GF-D8 (cell line): Measurements from ENCODE around the gene APLP2.
A peak's percentile ranks its signal among the peaks of the same experiment; 100 is the strongest.
"Not testable (repeated sequence)": the region's sequence is repeated elsewhere in the genome, so short reads cannot be mapped to it uniquely, and the experiment has no call there.

ENCODE experiments used
- DNase-seq: peaks from one replicate; lab custom pipeline; 2025; lab: John Stamatoyannopoulos, UW

APLP2 gene

DNA sequence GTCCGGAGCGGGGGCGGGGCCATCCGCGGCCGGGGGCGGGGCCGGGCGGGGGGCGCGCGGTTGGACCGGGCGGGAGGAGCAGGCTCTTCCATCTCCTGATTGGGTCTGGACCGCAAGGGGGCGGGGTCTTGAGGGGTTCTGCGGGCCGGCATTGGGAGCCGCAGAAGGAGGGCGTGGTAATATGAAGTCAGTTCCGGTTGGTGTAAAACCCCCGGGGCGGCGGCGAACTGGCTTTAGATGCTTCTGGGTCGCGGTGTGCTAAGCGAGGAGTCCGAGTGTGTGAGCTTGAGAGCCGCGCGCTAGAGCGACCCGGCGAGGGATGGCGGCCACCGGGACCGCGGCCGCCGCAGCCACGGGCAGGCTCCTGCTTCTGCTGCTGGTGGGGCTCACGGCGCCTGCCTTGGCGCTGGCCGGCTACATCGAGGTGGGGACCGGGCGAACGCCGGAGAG, at the start of gene APLP2:
APLP2 (plus strand) TSS at position 236 of the 450 bp plus-strand sequence; CDS start at position 320, 84 bp downstream.
- DNase-seq, result peak; percentile 100

DNA sequence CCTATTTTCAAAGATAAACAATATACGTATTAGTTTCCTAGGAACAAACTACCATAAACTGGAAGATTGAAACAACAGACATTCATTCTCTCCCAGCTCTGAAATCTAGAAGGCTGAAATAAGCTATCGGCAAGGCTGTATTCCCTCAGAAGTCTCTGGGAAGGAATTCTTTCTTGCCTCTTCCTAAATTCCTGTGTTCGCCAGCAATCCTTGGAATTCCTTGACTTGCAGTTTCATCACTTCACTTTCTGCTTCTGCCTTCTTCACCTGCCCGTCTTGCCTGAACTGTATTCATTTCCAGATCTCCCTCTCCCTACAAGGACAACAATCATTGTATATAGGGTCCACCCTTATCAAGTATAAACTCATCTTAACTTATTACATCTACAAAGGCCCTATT, 49.4 kb upstream of the APLP2 start:
- no peak for DNase-seq

DNA sequence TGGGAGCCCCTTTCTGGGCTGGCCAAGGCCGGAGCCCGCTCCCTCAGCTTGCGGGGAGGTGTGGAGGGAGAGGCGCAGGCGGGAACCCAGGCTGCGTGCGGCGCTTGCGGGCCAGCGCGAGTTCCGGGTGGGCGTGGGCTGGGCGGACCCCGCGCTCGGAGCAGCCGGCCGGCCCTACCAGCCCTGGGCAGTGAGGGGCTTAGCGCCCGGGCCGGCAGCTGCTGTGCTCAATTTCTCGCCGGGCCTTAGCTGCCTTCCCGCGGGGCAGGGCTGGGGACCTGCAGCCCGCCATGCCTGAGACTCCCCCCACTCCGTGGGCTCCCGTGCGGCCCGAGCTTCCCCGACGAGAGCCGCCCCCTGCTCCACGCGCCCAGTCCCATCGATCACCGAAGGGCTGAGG, 48.1 kb upstream of the APLP2 start:
- not testable (repeated sequence) for DNase-seq

DNA sequence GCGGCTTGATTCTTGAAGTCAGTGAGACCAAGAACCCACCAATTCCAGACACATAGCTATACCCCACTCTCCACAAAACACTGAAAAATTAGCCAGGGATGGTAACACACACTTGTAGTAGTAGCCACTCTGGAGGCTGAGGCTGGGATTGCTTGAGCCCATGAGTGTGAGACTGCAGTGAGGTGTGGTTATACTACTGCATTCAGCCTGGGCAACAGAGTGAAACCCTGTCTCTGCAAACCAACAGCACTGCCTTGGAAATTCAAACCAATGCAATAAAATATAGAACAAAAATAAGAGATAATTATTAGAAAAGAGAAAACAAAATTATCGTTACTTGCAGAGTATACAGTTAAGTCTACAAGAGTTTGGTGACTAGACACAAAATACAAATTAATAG, 46.9 kb upstream of the APLP2 start:
- DNase-seq, result no peak

DNA sequence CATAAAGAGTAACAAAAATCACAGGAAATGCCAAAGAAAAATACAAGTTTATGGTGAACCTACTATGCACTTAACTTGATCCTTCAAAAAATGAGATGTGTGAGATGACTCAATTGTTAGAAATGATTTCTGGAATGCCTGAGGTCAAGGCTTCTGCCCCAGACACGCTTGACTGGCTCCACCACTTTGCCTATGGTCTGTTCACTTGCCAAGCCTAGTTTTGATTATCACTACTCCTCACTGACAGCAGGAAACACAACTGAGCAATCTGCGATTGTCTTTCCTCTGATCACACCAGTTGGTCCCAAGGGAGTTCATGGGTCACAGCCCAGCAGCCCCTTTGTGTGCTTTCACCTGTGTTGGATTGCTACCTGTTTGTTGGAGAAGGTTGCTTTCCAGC, 46.5 kb upstream of the APLP2 start:
- no peak for DNase-seq

DNA sequence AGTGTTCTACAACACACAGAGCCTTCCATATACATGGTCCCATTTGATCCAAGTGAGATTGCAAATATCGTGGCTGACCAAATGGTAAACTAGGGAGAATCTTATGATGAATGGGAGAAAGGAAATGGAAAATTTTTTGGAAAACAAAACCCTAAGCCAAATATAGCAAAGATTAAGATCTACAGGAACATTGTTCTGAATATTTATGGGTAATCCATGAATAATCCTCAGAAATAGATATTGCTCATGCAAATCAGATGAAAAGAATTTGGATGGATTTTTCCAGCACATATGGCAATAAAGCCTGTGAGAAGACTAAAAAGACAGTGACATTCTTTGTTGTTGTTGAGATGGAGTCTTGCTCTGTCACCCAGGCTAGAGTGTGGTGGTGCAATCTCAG, 45.3 kb upstream of the APLP2 start:
- no peak for DNase-seq

DNA sequence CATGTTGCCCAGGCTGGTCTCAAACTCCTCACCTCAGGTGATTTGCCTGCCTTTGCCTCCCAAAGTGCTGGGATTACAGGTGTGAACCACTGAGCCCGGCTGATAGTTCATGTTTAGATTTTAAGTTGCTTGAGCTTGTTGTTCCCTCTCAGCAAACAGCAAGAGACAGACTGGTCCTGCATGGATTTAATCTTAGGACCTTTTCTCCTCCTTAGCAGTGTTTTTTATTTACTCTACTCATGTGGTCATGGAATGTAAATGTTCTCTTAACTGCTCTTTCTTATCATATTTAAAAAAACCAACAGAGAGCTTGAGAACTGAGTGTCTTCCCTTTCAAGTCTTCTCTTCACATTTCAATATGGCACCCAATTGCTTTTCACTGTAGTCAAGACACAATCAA, 44.3 kb upstream of the APLP2 start:
- no peak for DNase-seq

DNA sequence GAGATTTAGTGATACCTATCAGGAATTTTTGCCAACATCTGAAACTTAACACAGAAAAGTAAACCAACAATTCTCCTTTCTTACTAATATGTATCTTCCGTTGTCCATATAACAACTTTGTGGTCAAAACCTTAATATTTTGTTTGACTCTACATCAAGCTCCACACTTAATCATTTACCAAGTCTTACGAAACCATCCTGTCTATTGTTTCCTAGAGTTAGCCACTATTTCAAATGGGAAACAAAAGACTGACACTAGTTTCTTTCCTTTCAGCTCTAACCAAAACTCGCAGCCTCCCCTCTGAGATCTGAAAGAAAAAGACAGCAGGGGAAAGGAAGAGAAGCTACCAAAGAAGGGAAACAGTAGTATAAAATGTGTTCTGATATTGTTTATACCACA, 40.6 kb upstream of the APLP2 start:
- no peak for DNase-seq

DNA sequence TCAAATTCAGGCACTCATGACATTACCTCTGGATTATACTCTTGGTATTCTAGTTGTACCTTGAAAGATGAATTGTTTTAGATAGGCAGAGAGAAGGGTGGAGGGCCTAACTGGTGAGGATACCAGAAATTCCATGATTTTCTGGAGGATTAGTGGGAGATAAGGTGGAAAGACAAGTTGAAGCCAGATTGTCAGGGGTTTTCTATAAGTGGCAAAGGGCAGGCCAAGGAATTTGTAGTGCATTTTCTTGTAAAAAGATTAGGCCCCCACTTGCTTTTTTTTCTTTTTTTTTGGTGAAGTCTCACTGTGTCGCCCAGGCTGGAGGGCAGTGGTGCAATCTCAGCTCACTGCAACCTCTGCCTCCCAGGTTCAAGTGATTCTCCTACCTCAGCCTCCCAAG, 38.6 kb upstream of the APLP2 start:
- no peak for DNase-seq

DNA sequence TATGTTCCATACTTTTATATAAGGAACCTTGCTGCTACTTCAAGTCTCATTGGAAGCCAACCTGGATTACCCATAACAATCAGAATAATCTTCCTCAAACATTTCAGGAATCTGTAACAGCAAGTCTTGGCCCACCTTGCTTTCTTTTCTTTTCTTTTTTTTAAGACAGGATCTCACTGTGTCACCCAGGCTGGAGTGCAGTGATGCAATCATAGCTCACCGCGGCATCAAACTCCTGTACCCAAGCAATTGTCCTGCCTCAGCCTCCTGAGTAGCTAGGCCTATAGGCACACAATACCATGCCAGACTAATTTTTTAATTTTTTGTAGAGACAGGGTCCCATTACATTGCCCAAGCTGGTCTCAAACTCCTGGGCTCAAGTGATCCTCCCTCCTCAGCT, 37.7 kb upstream of the APLP2 start:
- DNase-seq, result no peak

DNA sequence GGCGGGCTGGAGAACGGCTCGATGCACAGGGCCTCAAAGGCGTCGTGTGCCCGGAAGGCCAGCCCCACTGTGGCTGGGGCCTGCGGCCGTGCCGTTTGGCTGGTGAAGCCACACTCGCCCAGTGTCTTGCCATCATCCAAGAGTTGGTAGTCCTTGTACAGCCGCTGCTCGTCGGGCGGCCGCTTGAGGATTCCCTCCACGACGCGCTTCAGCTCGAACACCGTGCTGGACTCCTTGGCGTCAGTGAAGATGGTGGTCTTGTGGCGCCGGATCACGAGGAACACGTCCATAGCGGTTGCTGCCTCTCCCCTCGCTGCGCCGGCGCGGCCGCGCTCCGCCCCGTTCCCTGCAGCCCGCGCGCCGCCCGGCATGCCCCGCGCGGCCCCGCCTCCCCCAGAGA, 36.8 kb upstream of the APLP2 start:
- no peak for DNase-seq

DNA sequence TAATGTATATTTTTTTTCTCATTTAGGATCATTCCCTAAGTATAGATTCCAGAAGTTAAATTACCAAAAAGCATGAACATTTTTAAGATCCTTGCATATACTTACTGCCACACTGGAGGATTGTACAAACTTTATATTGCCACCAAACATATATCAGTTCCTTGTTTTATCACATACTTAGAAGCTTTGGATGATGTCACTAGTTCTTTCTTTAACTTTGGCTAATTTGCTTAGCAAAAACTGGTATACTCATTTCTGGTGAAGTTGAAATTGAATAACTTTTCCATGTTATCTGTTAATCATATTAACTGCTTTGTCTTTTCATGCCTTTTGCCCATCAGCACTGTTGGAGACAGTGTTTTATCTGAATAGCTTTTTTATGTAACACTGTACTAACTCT, 35.5 kb upstream of the APLP2 start:
- DNase-seq, result no peak

DNA sequence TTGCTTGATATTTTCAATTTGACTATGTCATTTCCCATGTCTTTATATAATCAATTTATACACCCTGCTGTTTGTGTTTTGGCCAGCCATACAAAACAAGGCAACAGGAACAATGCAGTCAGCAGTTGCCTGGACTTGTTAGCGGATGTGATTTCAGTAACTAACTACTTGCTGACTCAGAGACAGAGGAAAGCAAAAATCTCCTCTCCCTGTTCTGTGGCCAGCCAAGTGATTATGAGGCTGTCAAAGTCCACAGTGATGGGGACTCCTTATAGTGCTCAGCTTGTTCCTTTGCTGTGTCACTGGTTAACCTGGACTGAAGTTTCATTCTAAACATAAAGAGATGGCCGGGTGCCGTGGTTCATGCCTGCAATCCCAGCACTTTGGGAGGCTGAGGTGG, 32.6 kb upstream of the APLP2 start:
- no peak for DNase-seq

DNA sequence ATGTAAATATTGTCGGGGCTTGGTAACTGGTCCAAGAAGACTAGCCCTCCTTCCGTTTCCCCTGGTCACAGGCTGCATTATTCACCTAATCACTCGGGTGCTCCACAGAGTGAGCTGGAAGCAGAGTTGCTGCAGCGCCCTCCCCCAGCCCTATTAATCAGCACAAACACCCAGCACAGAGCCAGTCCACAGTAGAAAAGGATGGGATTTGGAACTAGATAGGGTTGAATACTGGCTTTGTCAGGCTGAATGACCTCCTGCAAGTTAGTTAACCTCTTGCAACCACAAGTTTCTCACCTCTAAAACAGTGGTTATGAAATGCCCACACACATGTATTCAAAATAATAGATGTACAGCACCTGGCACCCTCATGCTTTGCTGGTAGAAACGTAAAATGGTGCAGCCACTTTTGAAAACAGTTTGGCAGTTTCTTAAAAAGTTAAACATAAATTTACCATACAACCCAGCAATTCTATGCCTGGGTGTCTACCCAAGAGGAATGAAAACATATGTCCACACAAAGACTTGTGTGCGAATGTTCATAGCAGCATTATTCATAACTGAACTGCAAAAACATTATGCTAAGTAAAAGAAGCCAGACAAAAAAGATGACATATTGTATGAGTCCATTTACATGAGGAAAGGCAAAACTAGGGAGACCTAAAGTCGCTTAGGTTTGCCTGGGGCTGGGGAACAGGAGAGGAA, 31.7 kb upstream of the APLP2 start:
- no peak for DNase-seq

DNA sequence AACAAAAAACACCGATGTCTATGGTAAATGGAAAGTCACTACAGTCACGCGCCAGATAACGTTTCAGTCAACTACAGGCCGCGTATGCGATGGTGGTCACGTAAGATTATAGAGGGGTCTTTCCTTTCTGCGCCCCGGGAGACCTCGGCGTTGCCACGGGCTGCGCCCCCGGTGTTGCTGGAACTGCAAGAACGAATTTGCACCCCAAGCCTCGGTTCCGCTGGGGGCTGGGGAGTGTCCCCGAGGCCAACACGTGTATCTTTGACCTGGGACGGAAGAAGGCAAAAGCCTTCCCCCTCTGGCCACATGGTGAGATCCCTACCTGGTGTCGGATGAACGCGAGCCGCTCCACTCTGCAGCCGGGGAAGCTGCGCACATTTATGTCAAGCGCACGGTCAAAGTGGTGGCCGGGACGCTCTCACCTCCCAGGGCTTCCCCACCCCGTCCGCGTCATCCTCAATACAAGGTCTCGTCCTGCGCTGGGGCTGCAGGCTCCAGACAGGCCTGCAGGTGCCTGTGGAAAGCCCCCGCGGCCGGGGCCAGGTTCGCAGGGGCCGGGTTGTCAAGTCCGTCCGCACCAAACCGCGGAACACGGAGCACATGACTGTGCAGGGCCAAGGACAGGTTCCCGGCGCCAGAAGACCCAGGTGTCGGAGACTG, 29.3 kb upstream of the APLP2 start:
- no peak for DNase-seq

DNA sequence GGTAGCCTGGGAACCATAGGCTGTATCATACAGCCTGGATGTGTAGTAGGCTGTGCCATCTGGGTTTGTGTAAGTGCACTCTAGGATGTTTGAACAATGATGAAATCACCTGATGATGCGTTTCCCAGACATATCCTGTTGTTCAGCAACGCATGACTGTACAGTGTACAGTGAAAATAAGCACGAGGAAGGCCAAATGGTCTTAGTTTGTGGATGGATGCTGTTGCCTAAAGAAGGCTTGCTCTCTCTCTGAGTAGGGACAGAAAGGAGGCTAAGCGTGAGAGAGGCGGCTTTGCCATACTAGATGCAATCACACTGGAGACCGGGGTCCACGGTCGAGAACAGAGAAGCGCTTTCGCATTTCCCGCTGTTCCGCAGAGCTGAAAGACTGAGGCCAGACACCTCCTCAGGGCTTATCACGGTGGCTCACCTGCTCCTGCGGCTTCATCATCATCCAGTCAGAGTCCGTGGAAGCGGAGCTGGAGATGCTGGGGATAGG, 27.6 kb upstream of the APLP2 start:
- DNase-seq, result no peak

DNA sequence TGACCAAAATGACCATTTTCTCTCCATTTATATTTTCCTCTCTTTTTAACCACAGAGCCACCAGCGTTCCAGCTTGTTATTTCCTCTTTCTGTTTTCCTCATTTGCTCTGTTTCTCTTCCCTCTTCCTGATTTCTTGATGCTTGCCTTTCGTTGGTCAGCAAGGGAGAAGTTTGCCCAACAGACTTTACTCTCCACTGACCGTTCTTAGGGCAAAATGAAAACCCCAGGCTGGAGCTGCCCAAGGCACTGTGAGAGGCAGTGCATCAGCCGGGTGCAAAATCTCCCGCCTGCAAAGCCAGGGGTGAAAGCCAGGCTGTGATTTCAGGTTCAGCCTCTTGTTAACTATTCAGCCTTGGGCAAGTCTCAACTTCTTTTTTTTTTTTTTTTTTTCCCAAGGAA, 26.1 kb upstream of the APLP2 start:
- DNase-seq, result no peak

DNA sequence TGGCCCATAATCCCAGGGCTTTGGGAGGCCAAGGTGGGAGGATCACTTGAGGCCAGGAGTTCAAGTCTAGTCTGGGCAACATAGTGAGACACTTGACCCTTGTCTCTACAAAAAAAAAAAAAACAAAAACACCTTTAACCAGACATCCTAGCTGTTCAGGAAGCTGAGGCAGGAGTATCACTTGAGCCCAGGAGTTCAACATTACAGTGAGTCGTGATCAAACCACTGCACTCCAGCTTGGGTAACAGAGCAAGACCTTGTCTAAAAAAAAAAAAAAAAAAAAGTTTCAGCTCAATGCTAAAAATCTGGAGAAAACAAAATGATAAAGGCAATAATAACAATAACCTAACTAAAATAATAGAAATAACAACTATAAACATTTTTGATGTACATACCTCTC, 22.6 kb upstream of the APLP2 start:
- no peak for DNase-seq

DNA sequence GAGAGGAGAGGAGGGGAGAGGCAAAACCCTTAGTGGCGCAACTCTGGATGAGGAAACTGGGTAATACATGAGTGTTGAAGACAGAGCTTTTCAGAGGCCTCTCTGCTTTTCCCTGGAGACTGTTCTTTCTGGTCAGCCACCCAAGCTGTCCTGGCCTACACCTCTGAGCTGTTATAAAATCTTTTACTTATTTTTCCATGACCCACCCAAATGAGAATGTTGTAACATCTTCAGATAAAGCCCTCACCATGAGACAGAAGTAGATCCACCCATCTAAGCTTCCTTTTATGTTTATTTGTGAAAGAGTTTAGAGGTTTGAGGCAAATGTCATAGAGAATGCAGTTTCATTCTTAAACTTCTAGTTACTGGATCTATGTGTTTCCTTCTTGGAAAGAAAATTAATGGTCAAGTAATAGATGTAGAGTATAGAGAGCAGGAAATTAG, 20.3 kb upstream of the APLP2 start:
- DNase-seq, result peak; percentile 68

DNA sequence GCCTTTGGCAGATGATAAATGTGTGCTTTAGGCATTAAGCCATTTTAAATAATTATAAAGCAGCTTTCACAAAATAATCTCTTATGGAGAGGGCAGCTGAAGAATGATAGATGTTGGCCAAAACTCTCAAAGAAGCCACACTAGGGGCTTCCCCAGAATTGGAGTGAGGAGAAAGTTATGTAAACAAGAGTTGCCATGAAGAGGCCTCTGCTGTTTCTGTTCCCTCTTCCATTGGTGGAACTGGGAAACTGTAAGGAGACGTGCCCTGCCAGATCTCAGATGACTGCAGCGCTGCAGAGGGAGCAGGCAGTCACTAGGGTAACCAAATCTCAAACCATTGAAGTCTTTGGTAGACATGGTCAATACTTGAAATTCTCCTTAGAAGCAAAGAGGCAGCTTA, 19.4 kb upstream of the APLP2 start:
- no peak for DNase-seq

DNA sequence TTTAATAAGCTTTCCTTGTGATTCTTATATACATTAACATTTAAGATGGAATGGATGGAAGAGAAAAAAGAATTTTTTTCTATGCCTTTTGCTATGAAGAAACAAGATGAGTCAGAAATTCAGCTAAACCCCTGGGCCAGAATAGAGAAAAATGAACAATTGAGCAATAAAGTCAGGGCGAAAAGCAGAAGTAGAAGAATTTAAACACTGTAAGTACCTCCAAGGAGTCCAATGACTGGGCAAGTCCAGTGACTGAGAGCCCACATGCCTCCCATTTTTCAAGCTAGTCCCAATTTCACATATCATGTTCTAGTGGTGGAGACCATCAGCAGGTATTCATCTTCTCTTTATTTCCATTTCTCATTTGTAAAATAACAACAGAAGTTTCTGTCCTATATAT, 18.6 kb upstream of the APLP2 start:
- DNase-seq, result peak; percentile 96

DNA sequence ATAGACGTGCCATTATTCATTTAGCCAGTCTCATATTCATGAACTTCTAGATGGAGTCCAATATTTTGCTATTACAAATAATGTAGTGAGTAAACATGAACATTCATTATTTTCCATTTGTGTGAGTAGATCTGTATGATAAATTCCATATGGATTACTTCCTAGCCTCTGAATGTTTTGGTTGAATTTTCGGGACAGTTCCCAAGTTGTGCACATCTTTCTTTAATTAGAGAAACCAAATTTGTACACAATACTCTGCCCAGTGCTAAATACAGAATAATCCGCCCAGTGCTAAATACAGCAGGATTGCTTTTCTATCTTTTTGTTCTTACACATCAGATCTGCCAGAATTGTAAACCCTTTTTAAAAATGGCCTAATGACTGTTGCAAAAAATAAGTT, 17.1 kb upstream of the APLP2 start:
- DNase-seq, result no peak

DNA sequence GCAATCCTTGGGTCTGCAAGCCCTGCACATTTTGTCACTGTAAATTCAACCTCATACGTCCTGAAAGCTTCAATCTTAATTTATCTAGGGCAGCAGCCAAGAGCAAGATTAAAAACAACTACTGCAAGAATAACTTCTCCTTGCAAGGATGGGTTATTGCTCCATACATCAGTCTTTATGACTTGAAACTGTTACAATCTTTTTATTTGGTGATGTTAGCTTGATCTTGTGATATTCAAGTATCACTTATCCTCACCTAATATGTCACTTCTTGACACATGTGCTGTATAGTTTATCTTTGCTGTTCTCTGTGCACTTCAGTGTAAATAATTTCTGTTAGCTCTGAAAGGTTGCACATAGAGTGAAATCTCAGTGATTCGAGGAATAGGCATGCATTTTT, 14.7 kb upstream of the APLP2 start:
- DNase-seq, result no peak

DNA sequence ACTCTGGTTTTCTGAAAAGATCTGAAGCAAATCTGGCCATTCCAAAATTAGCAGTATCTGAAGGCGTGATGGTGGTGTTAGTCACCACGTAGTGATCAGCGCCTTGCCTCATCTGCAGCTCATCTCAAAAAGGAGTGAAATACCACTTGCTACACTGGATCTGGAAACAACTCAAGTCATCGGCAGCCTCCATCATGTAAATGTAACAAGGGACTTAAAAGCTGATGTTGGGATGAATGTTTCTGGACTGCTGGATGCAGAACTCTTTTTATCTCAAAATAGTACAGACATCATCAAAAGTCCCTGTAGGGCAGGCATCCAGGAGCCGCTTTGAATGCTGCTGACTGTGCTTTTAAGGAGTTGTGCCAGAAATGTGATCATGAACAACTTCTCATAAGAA, 14.1 kb upstream of the APLP2 start:
- no peak for DNase-seq
